ENCODE measurements around the gene ZMYM4. TPM values are rescaled to one million over a fixed set of nuclear protein-coding genes. Genes with fewer than 3 reads are reported as not detected.

ZMYM4 gene
- polyA plus RNA-seq, 3 donors: 12.3 to 31.8 (median 26.0) TPM

DNA sequence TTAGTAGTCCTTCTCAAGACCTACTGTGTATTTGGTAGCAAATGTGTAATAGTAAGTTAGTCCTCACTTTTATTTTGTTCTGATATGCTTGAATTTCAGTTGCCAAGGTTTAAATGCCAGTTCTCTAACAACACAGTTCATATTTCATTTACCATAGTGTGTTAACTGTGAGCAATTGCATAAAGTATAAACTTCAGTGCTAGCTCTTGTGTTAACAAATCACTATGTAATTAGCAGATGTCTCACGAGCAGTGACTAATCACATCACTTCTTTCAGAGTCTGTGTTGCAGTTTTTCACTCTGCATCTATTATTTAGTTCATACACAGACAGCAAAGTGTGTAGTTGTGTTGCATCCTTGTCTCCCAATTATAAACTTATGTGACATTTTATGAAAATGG lies 47.8 kb downstream of the ZMYM4 start:
- H3K27ac Mint-ChIP-seq: no peak overlapping the region
- Histone ChIP-seq H4K20me1 (ENCODE audit: insufficient read depth, low read length) (peaks cover 5% of the 10 kb centered on the region), H3K27me3 (ENCODE audit: control insufficient read depth in 2 of 2, insufficient read depth in 2 of 2, low read length in 2 of 2) (no peaks in the 10 kb centered on the region), H3K9ac (ENCODE audit: insufficient read depth, low read length, poor library complexity, severe bottlenecking) (no peak overlapping the region), H3K9me3 (replicated peaks in 1 of 2; ENCODE audit: control insufficient read depth in 1 of 2, insufficient read depth in 1 of 2, low read length in 2 of 2) (no peaks in the 10 kb centered on the region), H3K4me3 (replicated peaks in 1 of 3; ENCODE audit: low read depth in 2 of 3, low read length in 3 of 3) (no peak overlapping the region), H3K4me1 (ENCODE audit: control insufficient read depth in 1 of 2, insufficient read depth in 2 of 2, low read length in 2 of 2) (no peaks in the 10 kb centered on the region), H3K4me2 (replicated peaks; ENCODE audit: extremely low read depth, low read length, poor library complexity, severe bottlenecking) (no peak overlapping the region), H3K79me2 (ENCODE audit: insufficient read depth, low read length) (peaks cover 27% of the 10 kb centered on the region), H3K36me3 (replicated peaks in 1 of 2; ENCODE audit: control insufficient read depth in 1 of 2, insufficient read depth in 2 of 2, low read length in 2 of 2) (peaks cover 0 to 14% of the 10 kb centered on the region in 2 donors), H2AFZ (ENCODE audit: insufficient read depth, low read depth, low read length, poor library complexity, severe bottlenecking) (no peak overlapping the region), H3K27ac (ENCODE audit: low read depth in 1 of 2, low read length in 2 of 2) (no peak overlapping the region)
- H3K36me3 Mint-ChIP-seq: peaks cover 30 to 33% of the 10 kb centered on the region in 2 donors
- no peaks in the 10 kb centered on the region for H3K4me1 Mint-ChIP-seq
- no peak for DNase-seq
- no CpG with 5 or more reads among the region's 1 CpG for WGBS (ENCODE audit: insufficient coverage)
- peaks cover 0 to 1% (median 0%) of the 10 kb centered on the region in 3 donors for H3K27me3 Mint-ChIP-seq (ENCODE audit: low read depth in 3 of 3)
- H3K9me3 Mint-ChIP-seq: peaks cover 0 to 3% (median 0%) of the 10 kb centered on the region in 7 donors
- intact Hi-C loops (cut with micrococcal nuclease): no loop called here
- TF ChIP-seq, protein P1, sequence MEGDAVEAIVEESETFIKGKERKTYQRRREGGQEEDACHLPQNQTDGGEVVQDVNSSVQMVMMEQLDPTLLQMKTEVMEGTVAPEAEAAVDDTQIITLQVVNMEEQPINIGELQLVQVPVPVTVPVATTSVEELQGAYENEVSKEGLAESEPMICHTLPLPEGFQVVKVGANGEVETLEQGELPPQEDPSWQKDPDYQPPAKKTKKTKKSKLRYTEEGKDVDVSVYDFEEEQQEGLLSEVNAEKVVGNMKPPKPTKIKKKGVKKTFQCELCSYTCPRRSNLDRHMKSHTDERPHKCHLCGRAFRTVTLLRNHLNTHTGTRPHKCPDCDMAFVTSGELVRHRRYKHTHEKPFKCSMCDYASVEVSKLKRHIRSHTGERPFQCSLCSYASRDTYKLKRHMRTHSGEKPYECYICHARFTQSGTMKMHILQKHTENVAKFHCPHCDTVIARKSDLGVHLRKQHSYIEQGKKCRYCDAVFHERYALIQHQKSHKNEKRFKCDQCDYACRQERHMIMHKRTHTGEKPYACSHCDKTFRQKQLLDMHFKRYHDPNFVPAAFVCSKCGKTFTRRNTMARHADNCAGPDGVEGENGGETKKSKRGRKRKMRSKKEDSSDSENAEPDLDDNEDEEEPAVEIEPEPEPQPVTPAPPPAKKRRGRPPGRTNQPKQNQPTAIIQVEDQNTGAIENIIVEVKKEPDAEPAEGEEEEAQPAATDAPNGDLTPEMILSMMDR (IDR thresholded peaks at IDR 0.05): no peak
- H3K4me3 Mint-ChIP-seq: no peak overlapping the region

DNA sequence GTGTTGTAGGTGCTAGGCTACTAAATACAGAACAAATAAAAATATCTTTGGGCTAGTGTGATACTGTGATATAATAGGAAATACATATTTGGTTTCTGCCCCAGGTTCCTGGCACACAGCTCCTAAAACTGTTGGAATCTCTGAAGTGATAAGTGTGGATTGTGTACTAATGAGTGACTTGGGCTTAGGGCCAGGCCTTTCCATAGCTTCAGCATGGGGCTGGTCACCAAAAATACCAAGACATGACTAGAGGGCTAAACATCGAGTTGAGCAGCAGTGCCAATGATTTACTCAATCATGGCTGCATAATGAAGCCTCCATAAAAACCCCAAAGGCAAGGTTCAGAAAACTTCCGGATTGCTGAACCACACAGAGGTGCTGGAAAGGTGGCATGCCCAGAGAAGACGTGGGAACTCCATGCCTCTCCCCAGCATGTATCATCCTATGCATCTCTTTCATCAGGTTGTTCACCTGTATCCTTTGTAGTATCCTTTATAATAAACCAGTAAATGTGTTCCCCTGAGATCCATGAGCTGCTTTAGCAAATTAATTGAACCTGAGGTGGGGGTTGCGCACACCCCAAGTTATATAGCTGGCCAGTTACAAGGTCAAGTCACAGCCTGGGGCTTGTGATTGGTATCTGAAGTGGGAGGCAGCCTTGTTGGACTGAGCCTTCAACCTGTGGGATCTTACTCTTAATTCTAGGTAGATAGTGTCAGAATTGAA lies 51.6 kb downstream of the ZMYM4 start:
- H3K36me3 Mint-ChIP-seq: peaks cover 32 to 43% of the 10 kb centered on the region in 2 donors
- peaks cover 5% of the 10 kb centered on the region for H3K4me1 Mint-ChIP-seq
- Histone ChIP-seq H3K4me2 (replicated peaks; ENCODE audit: extremely low read depth, low read length, poor library complexity, severe bottlenecking) (no peak overlapping the region), H4K20me1 (ENCODE audit: insufficient read depth, low read length) (peaks cover 23% of the 10 kb centered on the region), H3K9ac (ENCODE audit: insufficient read depth, low read length, poor library complexity, severe bottlenecking) (no peak overlapping the region), H2AFZ (ENCODE audit: insufficient read depth, low read depth, low read length, poor library complexity, severe bottlenecking) (no peak overlapping the region), H3K9me3 (replicated peaks in 1 of 2; ENCODE audit: control insufficient read depth in 1 of 2, insufficient read depth in 1 of 2, low read length in 2 of 2) (no peaks in the 10 kb centered on the region), H3K4me3 (replicated peaks in 1 of 3; ENCODE audit: low read depth in 2 of 3, low read length in 3 of 3) (no peak overlapping the region), H3K27me3 (ENCODE audit: control insufficient read depth in 2 of 2, insufficient read depth in 2 of 2, low read length in 2 of 2) (no peaks in the 10 kb centered on the region), H3K4me1 (ENCODE audit: control insufficient read depth in 1 of 2, insufficient read depth in 2 of 2, low read length in 2 of 2) (no peaks in the 10 kb centered on the region), H3K27ac (ENCODE audit: low read depth in 1 of 2, low read length in 2 of 2) (no peak overlapping the region), H3K36me3 (replicated peaks in 1 of 2; ENCODE audit: control insufficient read depth in 1 of 2, insufficient read depth in 2 of 2, low read length in 2 of 2) (peaks cover 0 to 14% of the 10 kb centered on the region in 2 donors), H3K79me2 (ENCODE audit: insufficient read depth, low read length) (peaks cover 32% of the 10 kb centered on the region)
- peak overlapping the region in 1 of 7 donors; percentile 65 for H3K27ac Mint-ChIP-seq
- peaks cover 0 to 1% (median 0%) of the 10 kb centered on the region in 3 donors for H3K27me3 Mint-ChIP-seq (ENCODE audit: low read depth in 3 of 3)
- DNase-seq: no peak
- H3K9me3 Mint-ChIP-seq: peaks cover 0 to 3% (median 0%) of the 10 kb centered on the region in 7 donors
- intact Hi-C loops (cut with micrococcal nuclease): no loop called here
- H3K4me3 Mint-ChIP-seq: no peak overlapping the region
- WGBS (ENCODE audit: insufficient coverage): 96% methylated on average over 3 of the region's 4 CpGs
- TF ChIP-seq, protein P1 (IDR thresholded peaks at IDR 0.05): no peak

Measured in CD14-positive monocyte (primary cell).